ENCODE measurements around the gene FAT1.

FAT1 gene

GRCh38 chr4:186554914-186555827 lies 168.5 kb downstream of the FAT1 start, which contains the start of gene MTNR1A:
Gene MTNR1A (minus strand): TSS chr4:186555567. CDS start chr4:186555365, 202 bp downstream.
- no peak for DNase-seq

DNA sequence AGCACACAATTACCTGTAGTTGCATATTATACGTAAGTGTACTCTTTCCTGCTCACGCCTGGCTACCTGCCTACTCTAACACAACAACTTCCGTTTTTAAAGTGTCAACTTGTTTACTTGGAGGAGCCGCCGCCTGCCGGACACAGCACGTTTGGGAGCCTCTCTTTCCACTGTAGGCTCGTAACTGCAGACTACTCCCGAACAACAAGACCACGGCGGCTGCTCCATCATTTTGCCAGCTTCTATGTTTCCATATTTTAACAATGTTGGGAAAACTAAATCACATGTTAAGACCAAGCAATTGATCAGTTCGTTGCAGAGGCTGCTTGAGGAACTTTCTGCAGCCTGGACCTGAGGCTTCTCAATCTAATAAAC lies 169.1 kb downstream of the FAT1 start:
- no peak for DNase-seq

- no peak for DNase-seq
These were observed 169.9 kb downstream of the FAT1 start for GRCh38 chr4:186553717-186554116.

DNA sequence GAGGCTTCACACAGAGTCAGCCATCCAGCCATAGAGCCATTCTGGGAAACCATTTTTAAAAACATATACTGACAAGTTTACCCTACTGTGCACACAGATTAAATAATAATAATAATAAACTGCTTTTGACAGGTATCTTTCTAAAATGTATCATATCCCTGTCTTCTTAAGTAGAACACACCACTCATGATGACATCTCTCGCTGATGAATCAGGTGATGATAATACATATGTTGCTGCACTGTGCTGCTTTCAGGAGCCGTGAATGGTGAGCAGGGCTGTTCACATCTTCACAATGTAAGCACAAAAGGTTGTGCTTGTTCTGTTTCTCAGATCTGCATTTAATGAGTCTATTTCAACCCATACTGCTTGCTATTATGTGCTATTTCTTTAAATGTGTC lies 171.8 kb downstream of the FAT1 start:
- DNase-seq = no peak

GRCh38 chr4:186545436-186545835 lies 178.2 kb downstream of the FAT1 start:
- DNase-seq = no peak

DNA sequence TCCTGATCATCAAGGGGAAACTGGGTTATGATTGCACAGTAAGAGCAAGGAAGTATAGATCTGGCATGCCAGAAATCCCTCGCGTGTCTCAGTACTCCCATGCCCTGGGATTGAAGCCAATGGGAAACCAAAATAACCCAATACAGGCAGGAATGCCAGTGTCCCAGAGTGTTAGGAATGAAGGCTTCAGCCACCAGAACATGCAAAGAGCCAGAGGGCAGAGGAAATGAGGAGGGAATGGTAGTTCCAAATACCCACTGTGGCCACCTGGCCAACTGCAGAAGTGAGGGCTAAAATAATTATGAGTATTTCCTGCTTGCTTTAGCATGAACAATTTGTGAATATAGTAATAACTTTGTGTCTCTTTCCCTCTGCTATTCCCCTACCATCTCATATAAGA lies 180.4 kb downstream of the FAT1 start:
- no peak for DNase-seq

DNA sequence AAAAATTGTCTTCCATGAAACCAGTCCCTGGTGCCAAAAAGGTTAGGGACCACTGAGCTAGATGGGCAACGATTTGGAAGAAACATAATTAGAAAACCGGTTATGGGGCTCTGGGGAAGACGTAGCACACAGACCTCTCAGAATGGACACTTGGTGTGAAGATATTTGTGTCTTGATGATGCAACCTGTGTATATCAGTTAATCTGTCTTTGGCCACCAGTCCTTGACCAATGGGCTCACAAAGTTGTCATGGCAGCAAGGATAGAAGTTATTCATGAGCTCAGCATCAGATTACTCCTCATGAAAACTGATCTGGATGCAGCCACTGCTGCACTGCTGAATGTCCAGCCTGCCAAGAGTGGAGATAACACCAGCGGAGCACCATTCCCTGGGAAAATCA lies 181.9 kb downstream of the FAT1 start:
- no peak for DNase-seq

GRCh38 chr4:186537843-186538521 lies 185.7 kb downstream of the FAT1 start:
- DNase-seq = no peak

All from activated CD4-positive, CD25-positive, alpha-beta regulatory T cell treated with anti-CD3 and anti-CD28 coated beads, Interleukin-2, amount 50 U/mL, for 72 hours (primary cell).